Neural cell (in vitro differentiated cells): ENCODE measurements around the gene EPHA5.

Experiments used
- EP300 ChIP-seq: fragments of 450-650 bp; conservative IDR thresholded peaks from 2 replicates; pipeline ENCODE4 v1.6.1; 2014; ENCODE audit warnings: antibody characterized with exemption, mild to moderate bottlenecking, moderate library complexity; ENCODE audit not compliant: poor library complexity, severe bottlenecking
- MXI1 ChIP-seq: fragments of 450-650 bp; conservative IDR thresholded peaks from 2 replicates; pipeline ENCODE4 v1.6.1; 2014; ENCODE audit warnings: antibody characterized with exemption, mild to moderate bottlenecking; ENCODE audit not compliant: poor library complexity, severe bottlenecking
- SMC3 ChIP-seq: fragments of 450-650 bp; conservative IDR thresholded peaks from 2 replicates; pipeline ENCODE4 v1.6.1; 2014; ENCODE audit warnings: antibody characterized with exemption, mild to moderate bottlenecking, moderate library complexity; ENCODE audit not compliant: poor library complexity
- TF ChIP-seq, protein P1 (sequence below): fragments of 450-650 bp; IDR thresholded peaks from 2 replicates; pipeline ENCODE4 v1.5.1; 2014; ENCODE audit warnings: antibody characterized with exemption, mild to moderate bottlenecking, moderate library complexity; ENCODE audit not compliant: poor library complexity, severe bottlenecking

DNA sequence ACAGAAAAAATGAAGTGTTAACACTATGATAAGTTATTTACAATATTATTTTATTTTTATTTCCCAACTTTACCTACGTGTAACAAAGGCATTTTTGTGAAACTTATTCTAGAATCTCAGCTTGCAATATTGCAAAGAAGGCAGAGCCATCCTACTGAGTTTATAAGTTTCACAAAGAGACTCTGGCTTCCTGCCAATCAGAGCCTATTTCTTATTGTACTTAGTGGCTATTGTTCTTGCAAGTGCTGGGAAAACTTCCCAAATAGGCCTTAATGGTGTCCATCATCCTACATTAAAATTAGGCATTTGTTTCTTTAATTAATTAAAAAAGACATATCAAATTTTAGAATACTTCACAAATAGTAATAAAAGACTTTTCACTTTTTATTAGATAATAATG, 233.2 kb downstream of the EPHA5 start:
- TF ChIP-seq, protein P1, sequence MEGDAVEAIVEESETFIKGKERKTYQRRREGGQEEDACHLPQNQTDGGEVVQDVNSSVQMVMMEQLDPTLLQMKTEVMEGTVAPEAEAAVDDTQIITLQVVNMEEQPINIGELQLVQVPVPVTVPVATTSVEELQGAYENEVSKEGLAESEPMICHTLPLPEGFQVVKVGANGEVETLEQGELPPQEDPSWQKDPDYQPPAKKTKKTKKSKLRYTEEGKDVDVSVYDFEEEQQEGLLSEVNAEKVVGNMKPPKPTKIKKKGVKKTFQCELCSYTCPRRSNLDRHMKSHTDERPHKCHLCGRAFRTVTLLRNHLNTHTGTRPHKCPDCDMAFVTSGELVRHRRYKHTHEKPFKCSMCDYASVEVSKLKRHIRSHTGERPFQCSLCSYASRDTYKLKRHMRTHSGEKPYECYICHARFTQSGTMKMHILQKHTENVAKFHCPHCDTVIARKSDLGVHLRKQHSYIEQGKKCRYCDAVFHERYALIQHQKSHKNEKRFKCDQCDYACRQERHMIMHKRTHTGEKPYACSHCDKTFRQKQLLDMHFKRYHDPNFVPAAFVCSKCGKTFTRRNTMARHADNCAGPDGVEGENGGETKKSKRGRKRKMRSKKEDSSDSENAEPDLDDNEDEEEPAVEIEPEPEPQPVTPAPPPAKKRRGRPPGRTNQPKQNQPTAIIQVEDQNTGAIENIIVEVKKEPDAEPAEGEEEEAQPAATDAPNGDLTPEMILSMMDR: no peak
- TF ChIP-seq MXI1 (no peak), EP300 (no peak), SMC3 (no peak)
